Measurements from ENCODE around the gene CCDC127. TPM values are rescaled to one million over a fixed set of nuclear protein-coding genes. Genes with fewer than 3 reads are reported as not detected.
"Not testable (repeated sequence)": the region's sequence is repeated elsewhere in the genome, so short reads cannot be mapped to it uniquely, and the experiment has no call there.

CCDC127 gene
- total and polyA plus RNA-seq, 9 donors: 2.5 to 9.9 (median 6.0) TPM

DNA sequence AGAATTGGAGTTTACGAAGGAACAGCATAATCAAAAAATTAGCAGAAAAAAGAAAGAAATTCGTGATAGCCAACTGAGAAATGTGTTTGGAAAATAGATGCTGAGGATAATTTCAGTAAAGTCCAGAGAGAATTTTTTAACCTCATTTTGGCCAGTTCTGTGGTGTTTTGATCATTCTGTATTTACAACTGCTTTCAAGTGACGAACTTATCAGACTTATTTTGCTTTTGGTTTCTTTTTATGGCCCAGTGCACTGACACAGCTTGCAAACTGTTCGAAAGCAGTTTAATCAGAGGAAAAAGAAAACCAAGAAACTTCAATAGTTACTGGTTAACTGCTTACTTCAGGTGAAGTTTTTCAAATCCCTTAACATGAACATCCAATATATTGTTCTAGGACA, 2.0 kb upstream of the CCDC127 start:
- peaks cover 6% of the 10 kb centered on the region for H3K4me1 ChIP-seq (ENCODE audit: insufficient read depth)
- WGBS, 3 donors: 2 to 9% (median 6%) methylated on average over 4 of the region's 4 CpGs
- TF ChIP-seq POLR2A (IDR thresholded peaks at IDR 0.05): no peak

DNA sequence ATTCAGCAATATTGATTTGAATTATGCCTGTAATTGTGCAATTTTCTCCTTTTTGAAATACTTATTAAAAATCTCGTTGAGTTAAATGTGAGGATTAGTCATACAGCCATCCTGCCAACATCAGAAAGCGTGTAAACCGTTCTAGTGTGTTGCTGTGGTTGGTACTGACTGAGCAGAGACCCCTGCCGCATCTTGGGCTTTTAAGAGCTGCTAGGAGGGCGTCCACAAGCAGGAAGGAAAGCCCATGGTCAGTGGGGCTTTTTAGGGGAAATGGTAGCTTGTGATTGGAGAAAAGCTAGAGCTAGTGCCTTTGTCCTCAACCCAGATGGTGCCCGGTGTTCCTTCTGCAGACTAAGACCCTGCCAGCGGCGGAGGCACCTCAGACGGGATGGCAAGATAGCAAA, 1.5 kb upstream of the CCDC127 start:
- Histone ChIP-seq H3K9me3 (no peaks in the 10 kb centered on the region), H3K4me1 (ENCODE audit: insufficient read depth) (peaks cover 6% of the 10 kb centered on the region), H3K27ac (peak overlapping the region in 1 of 2 donors; percentile 84), H3K36me3 (no peaks in the 10 kb centered on the region), H3K4me3 (peak overlapping the region; percentile 94), H3K27me3 (no peaks in the 10 kb centered on the region)
- WGBS, 3 donors: 2 to 10% (median 7%) methylated on average over 9 of the region's 9 CpGs
- intact Hi-C loops (cut with DNase I): no loop called here
- TF ChIP-seq POLR2A (IDR thresholded peaks at IDR 0.05) (no peak), EP300 (IDR thresholded peaks at IDR 0.05) (no peak)
- no peak for DNase-seq

More for the DNA sequence above, 2.0 kb upstream of the CCDC127 start:
- peak overlapping the region; percentile 94 for H3K4me3 ChIP-seq
- DNase-seq: no peak
- intact Hi-C loops (cut with DNase I): no loop called here
- no peaks in the 10 kb centered on the region for H3K36me3 ChIP-seq
- no peaks in the 10 kb centered on the region for H3K27me3 ChIP-seq
- no peaks in the 10 kb centered on the region for H3K9me3 ChIP-seq
- H3K27ac ChIP-seq: peak overlapping the region in 1 of 2 donors; percentile 84

DNA sequence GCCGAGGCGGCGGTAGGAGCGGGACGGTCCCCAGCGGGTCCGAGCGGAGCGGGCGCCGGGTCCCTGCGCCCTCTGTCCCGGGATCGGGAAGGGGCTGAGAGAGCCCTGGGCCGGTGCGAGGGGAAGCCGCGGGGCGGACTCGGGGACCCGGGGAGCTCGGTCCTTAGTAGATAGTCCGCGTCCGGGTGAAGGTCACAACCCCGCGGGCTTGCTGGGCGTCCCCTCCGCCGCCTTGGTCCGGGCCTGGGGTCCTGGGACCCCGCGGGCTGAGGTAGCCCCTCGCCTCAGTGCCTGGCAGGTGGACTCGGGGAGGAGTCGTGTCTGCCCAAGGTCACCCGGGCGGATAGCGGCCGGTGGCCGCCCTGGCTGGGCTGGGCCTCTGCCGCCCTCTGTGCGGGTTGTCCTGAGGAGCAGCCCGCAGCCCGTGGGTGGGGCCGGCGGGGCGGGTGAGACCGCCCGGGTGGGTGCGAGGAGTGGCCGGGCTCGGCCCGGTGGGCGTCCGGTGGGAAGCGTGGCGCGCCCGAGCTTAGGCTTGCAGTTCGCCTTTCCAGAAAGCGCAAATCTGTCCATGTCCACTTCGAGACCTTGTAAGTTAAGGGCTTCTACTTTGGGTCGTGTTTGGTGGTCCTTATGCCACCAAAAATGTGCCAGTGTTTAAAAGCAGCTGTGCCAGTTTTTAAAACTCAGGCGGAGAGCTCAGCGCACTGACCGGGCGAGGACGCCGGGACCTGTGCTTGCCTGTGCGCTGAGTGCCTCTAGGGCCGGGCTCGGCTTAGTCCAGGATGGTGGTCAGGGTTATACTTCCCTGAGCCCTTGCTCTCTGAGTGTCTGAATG, 721 bp upstream of the CCDC127 start:
- no peaks in the 10 kb centered on the region for H3K9me3 ChIP-seq
- WGBS, 3 donors: 0 to 2% (median 1%) methylated on average over 48 to 73 of the region's 73 CpGs
- H3K4me3 ChIP-seq: peak overlapping the region; percentile 94
- H3K27ac ChIP-seq: peak overlapping the region; percentile 84 to 87
- intact Hi-C loops (cut with DNase I): no loop called here
- peaks cover 7% of the 10 kb centered on the region for H3K4me1 ChIP-seq (ENCODE audit: insufficient read depth)
- no peak for TF ChIP-seq EP300 (IDR thresholded peaks at IDR 0.05)
- no peak for TF ChIP-seq CTCF (IDR thresholded peaks at IDR 0.05)
- no peak for TF ChIP-seq POLR2A (IDR thresholded peaks at IDR 0.05)
- no peaks in the 10 kb centered on the region for H3K36me3 ChIP-seq
- DNase-seq: peak; percentile 41 to 70 (median 47)
- no peaks in the 10 kb centered on the region for H3K27me3 ChIP-seq

GRCh38 chr5:216076-216475, 1.9 kb downstream of the CCDC127 start:
- H3K4me1 ChIP-seq (ENCODE audit: insufficient read depth); H3K9me3 ChIP-seq; DNase-seq; H3K36me3 ChIP-seq; intact Hi-C loops (cut with DNase I); H3K27ac ChIP-seq; H3K4me3 ChIP-seq; H3K27me3 ChIP-seq: not testable (repeated sequence)
- 88 to 93% (median 90%) methylated on average over 9 of the region's 10 CpGs for WGBS, 3 donors

DNA sequence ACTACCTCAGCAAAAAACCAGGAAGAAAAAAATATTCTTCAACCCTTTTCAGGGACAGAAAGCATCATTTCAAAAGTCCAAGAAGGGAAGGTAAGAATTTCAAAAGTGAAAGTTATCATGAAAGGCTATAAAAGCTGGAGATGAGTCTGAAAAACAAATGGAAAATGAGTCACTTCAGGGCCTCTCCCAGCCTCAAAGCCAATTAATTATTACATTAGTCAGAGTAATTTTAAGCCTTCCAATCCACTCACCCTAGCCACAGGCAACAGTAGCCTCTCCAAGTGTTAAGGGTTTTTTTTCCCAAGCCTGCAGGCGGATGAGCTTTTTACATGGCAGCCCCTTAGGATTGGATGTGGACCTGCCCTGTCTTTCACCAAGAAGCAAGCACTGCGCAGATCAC, 2.7 kb downstream of the CCDC127 start:
- H3K27me3 ChIP-seq; H3K4me3 ChIP-seq; H3K9me3 ChIP-seq; intact Hi-C loops (cut with DNase I); H3K27ac ChIP-seq; H3K4me1 ChIP-seq (ENCODE audit: insufficient read depth); DNase-seq; H3K36me3 ChIP-seq: not testable (repeated sequence)
- WGBS, 3 donors: 72 to 88% (median 85%) methylated on average over 2 of the region's 2 CpGs

DNA sequence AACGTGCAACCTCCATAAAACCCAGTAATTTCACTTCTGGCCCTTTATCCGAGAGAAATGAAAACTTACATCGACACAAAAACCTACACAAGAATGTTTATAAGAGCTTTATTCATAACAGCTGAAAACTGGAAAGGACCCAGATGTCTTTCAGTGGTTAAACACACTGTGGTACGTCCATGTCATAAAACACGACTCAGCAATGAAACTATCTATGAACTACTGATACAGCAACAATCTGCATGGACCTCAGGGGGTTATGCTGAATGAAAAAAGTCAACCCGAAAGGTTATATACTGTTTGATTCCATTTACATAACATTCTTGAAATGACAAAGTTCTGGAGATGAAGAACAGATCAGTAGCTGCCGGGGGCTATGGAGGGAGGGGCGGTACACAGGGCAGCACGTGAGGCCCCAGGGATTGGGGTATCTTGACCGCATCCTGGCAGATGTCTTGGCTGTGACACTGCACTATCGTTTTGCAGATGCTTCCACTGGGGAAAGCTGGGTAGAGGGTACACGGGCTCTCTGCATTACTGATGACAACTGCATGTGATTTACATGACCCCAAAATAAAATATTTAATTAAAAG, 4.1 kb downstream of the CCDC127 start:
- no peaks in the 10 kb centered on the region for H3K36me3 ChIP-seq
- H3K27ac ChIP-seq: no peak overlapping the region
- peaks cover 1% of the 10 kb centered on the region for H3K4me1 ChIP-seq (ENCODE audit: insufficient read depth)
- no peaks in the 10 kb centered on the region for H3K9me3 ChIP-seq
- 90 to 93% (median 90%) methylated on average over 12 of the region's 12 CpGs for WGBS, 3 donors
- TF ChIP-seq POLR2A (IDR thresholded peaks at IDR 0.05) (no peak), EP300 (IDR thresholded peaks at IDR 0.05) (no peak), CTCF (IDR thresholded peaks at IDR 0.05) (no peak)
- H3K27me3 ChIP-seq: no peaks in the 10 kb centered on the region
- no peak for DNase-seq
- H3K4me3 ChIP-seq: no peak overlapping the region
- intact Hi-C loops (cut with DNase I): no loop called here
